Astrocyte of the cerebellum (primary cell): ENCODE measurements around the gene POLD4.

Source experiments
- DNase-seq: peaks from one replicate; pipeline ENCODE4 v3.0.0-alpha.2; 2011; ENCODE audit warnings: low read depth
- H3K4me3 ChIP-seq: 2 replicates; pipeline ENCODE4 v1.5.1; 2011; ENCODE audit warnings: mild to moderate bottlenecking, low read depth, low read length, moderate library complexity
- CTCF ChIP-seq: IDR thresholded peaks from 2 replicates; pipeline ENCODE4 v1.5.1; 2012; ENCODE audit warnings: low read length, low read depth, moderate library complexity, mild to moderate bottlenecking; ENCODE audit errors: missing control alignments
- in situ Hi-C: cut with HindIII; loops from 2 replicates; pipeline ENCODE4 v1.10.0; 2017; ENCODE audit warnings: low sequenced_read_pairs

The POLD4 gene

GRCh38 chr11:67357831-67358670 is 4.7 kb upstream of the POLD4 start:
- DNase-seq, result no peak
- no peak for TF ChIP-seq CTCF
- in situ Hi-C loops, result no loop called here
- H3K4me3 ChIP-seq, result no peak overlapping the region

GRCh38 chr11:67356864-67357561 is 3.7 kb upstream of the POLD4 start:
- in situ Hi-C loops, result no loop called here
- H3K4me3 ChIP-seq, result no peak overlapping the region
- peak; percentile 98 for TF ChIP-seq CTCF
- peak; percentile 73 for DNase-seq

- TF ChIP-seq CTCF, result no peak
- H3K4me3 ChIP-seq, result no peak overlapping the region
- in situ Hi-C loops, result no loop called here
- no peak for DNase-seq
Observed at GRCh38 chr11:67356387-67356863, 3.1 kb upstream of the POLD4 start.

- H3K4me3 ChIP-seq, result no peak overlapping the region
- no peak for DNase-seq
- in situ Hi-C loops, result no loop called here
- no peak for TF ChIP-seq CTCF
Observed at GRCh38 chr11:67355794-67356386, 2.5 kb upstream of the POLD4 start.

- in situ Hi-C loops, result no loop called here
- no peak for TF ChIP-seq CTCF
- H3K4me3 ChIP-seq, result no peak overlapping the region
- DNase-seq, result no peak
Observed at GRCh38 chr11:67355023-67355793, 1.9 kb upstream of the POLD4 start.
